IMR-90 (cell line): ENCODE results near the gene DPYD. TPM values are rescaled to one million over a fixed set of nuclear protein-coding genes. Genes with fewer than 3 reads are reported as not detected.

Source experiments
- ATAC-seq: fragments of 200-7000 bp; cut with Tn5 transposase; 2 replicates; pipeline ENCODE4 v1.9.1; 2020; ENCODE audit warnings: low read depth, mild to moderate bottlenecking, moderate library complexity
- BruUV-seq: library from RNA; stranded (reverse); fragments of 400-500 nt; replicated peaks from 2 replicates; lab custom pipeline; 2021; lab: Mats Ljungman, UMichigan
- CTCF ChIA-PET: fragments of 300-600 bp; formaldehyde crosslinking; extraction: SDS; loops from one replicate; lab custom pipeline; 2021; ENCODE audit warnings: antibody characterized with exemption; lab: Yijun Ruan, JAX
- POLR2A ChIA-PET: fragments of 300-600 bp; sonication (Branson Sonifier 250); formaldehyde crosslinking; loops from one replicate; lab custom pipeline; 2022; ENCODE audit warnings: antibody characterized with exemption; ENCODE audit not compliant: unreplicated experiment; lab: Charles Lee
- DNase-seq: peaks from one replicate; pipeline ENCODE4 v3.0.0; 2013
- H2AFZ ChIP-seq: replicated peaks from 2 replicates; pipeline ENCODE3; 2013; ENCODE audit warnings: low read length, mild to moderate bottlenecking; ENCODE audit not compliant: poor library complexity
- H2AK5ac ChIP-seq: 2 replicates; pipeline ENCODE4 v1.6.1; 2013; ENCODE audit warnings: low read depth, low read length, inconsistent platforms
- H2AK9ac ChIP-seq: replicated peaks from 2 replicates; pipeline ENCODE3; 2013; ENCODE audit warnings: mild to moderate bottlenecking, low read depth, low read length, moderate library complexity; ENCODE audit not compliant: poor library complexity
- H2BK120ac ChIP-seq: 2 replicates; pipeline ENCODE4 v1.6.1; 2013; ENCODE audit warnings: low read depth, low read length, inconsistent platforms
- H2BK15ac ChIP-seq: 3 replicates; pipeline ENCODE4 v1.6.1; 2013; ENCODE audit warnings: low read depth, low read length, inconsistent platforms
- H2BK20ac ChIP-seq: 2 replicates; pipeline ENCODE4 v1.6.1; 2013; ENCODE audit warnings: low read depth, mild to moderate bottlenecking, inconsistent platforms, low read length, moderate library complexity
- H2BK5ac ChIP-seq: 2 replicates; pipeline ENCODE4 v1.6.1; 2013; ENCODE audit warnings: mild to moderate bottlenecking, low read depth, low read length, inconsistent platforms; ENCODE audit not compliant: poor library complexity, severe bottlenecking
- H3K14ac ChIP-seq: replicated peaks from 2 replicates; pipeline ENCODE4 v1.6.1; 2013; ENCODE audit warnings: low read depth, low read length, inconsistent platforms
- H3K18ac ChIP-seq: 2 replicates; pipeline ENCODE4 v1.6.1; 2013; ENCODE audit warnings: low read depth, low read length, control low read depth
- H3K23ac ChIP-seq: 2 replicates; pipeline ENCODE4 v1.6.1; 2013; ENCODE audit warnings: low read depth, low read length, inconsistent platforms
- H3K27ac ChIP-seq: 2 replicates; pipeline ENCODE4 v1.5.1; 2013; ENCODE audit warnings: mild to moderate bottlenecking, control low read depth, low read length; ENCODE audit not compliant: insufficient read depth
- H3K27me3 ChIP-seq: 2 replicates; pipeline ENCODE4 v1.6.1; 2013; ENCODE audit warnings: low read length; ENCODE audit not compliant: control insufficient read depth, insufficient read depth
- H3K36me3 ChIP-seq: 2 replicates; pipeline ENCODE4 v1.6.1; 2013; ENCODE audit warnings: low read length, mixed read lengths; ENCODE audit not compliant: control insufficient read depth, insufficient read depth
- H3K4ac ChIP-seq: 2 replicates; pipeline ENCODE4 v1.6.1; 2013; ENCODE audit warnings: low read depth, low read length, inconsistent platforms
- H3K4me1 ChIP-seq: 2 replicates; pipeline ENCODE4 v1.6.1; 2013; ENCODE audit warnings: low read length, mixed read lengths; ENCODE audit not compliant: control insufficient read depth, insufficient read depth
- H3K4me2 ChIP-seq: 2 replicates; pipeline ENCODE4 v1.6.1; 2013; ENCODE audit warnings: low read depth, mild to moderate bottlenecking, control low read depth, low read length, moderate library complexity
- H3K4me3 ChIP-seq: 2 replicates; pipeline ENCODE4 v1.5.1; 2013; ENCODE audit warnings: low read depth, mild to moderate bottlenecking, control low read depth, low read length, moderate library complexity; ENCODE audit not compliant: insufficient read depth
- H3K56ac ChIP-seq: 2 replicates; pipeline ENCODE4 v1.6.1; 2013; ENCODE audit warnings: low read length, inconsistent platforms; ENCODE audit not compliant: insufficient read depth; ENCODE audit errors: extremely low read depth
- H3K79me1 ChIP-seq, 2 experiments: 2 replicates each; pipeline ENCODE4 v1.6.1; 2013; ENCODE audit warnings: low read length in 2 of 2, inconsistent platforms in 1 of 2, low read depth in 1 of 2
- H3K9ac ChIP-seq: 2 replicates; pipeline ENCODE4 v1.6.1; 2013; ENCODE audit warnings: low read depth, low read length, control low read depth
- H3K9me1 ChIP-seq: 2 replicates; pipeline ENCODE4 v1.6.1; 2013; ENCODE audit warnings: low read length, inconsistent platforms; ENCODE audit not compliant: insufficient read depth
- H3K9me3 ChIP-seq: 2 replicates; pipeline ENCODE4 v1.6.1; 2013; ENCODE audit warnings: low read length; ENCODE audit not compliant: control insufficient read depth, insufficient read depth
- H4K20me1 ChIP-seq: 2 replicates; pipeline ENCODE4 v1.6.1; 2013; ENCODE audit warnings: low read length, inconsistent platforms; ENCODE audit not compliant: insufficient read depth
- H4K5ac ChIP-seq: 2 replicates; pipeline ENCODE4 v1.6.1; 2013; ENCODE audit warnings: mild to moderate bottlenecking, low read depth, low read length, control low read depth
- H4K8ac ChIP-seq, 2 experiments: 2 replicates each; pipeline ENCODE4 v1.6.1; 2013; ENCODE audit warnings: low read depth in 2 of 2, low read length in 2 of 2, control low read depth in 1 of 2, inconsistent platforms in 1 of 2
- H4K91ac ChIP-seq: 2 replicates; pipeline ENCODE4 v1.6.1; 2013; ENCODE audit warnings: low read depth, low read length, inconsistent platforms; ENCODE audit not compliant: insufficient read depth
- BHLHE40 ChIP-seq: fragments of 150-350 bp; IDR thresholded peaks from 2 replicates; pipeline ENCODE4 v1.6.1; 2016; ENCODE audit warnings: mild to moderate bottlenecking, low read depth, low read length
- CEBPB ChIP-seq: IDR thresholded peaks from 2 replicates; pipeline ENCODE4 v1.6.1; 2012; ENCODE audit warnings: low read depth, low read length, improper control_type of control experiment
- CHD1 ChIP-seq: IDR thresholded peaks from 2 replicates; pipeline ENCODE4 v1.6.1; 2012; ENCODE audit warnings: low read depth, low read length, improper control_type of control experiment
- FOS ChIP-seq: fragments of 150-350 bp; IDR thresholded peaks from 2 replicates; pipeline ENCODE4 v1.6.1; 2016; ENCODE audit warnings: low read depth, low read length
- MAFK ChIP-seq: IDR thresholded peaks from 2 replicates; pipeline ENCODE4 v1.6.1; 2012; ENCODE audit warnings: low read depth, low read length, improper control_type of control experiment
- MAZ ChIP-seq: IDR thresholded peaks from 2 replicates; pipeline ENCODE4 v1.6.1; 2012; ENCODE audit warnings: low read depth, mild to moderate bottlenecking, low read length, improper control_type of control experiment, moderate library complexity, borderline replicate concordance
- MXI1 ChIP-seq: IDR thresholded peaks from 2 replicates; pipeline ENCODE4 v1.6.1; 2012; ENCODE audit warnings: low read depth, mild to moderate bottlenecking, low read length, moderate library complexity, borderline replicate concordance
- NFE2L2 ChIP-seq: fragments of 150-350 bp; IDR thresholded peaks from 2 replicates; pipeline ENCODE4 v1.6.1; 2016; ENCODE audit warnings: low read depth, mild to moderate bottlenecking, low read length
- POLR2A ChIP-seq: IDR thresholded peaks from 2 replicates; pipeline ENCODE4 v1.6.1; 2012; ENCODE audit warnings: mild to moderate bottlenecking, low read depth, low read length
- RAD21 ChIP-seq: IDR thresholded peaks from 2 replicates; pipeline ENCODE4 v1.6.1; 2012; ENCODE audit warnings: low read length, improper control_type of control experiment
- RCOR1 ChIP-seq: IDR thresholded peaks from 2 replicates; pipeline ENCODE4 v1.6.1; 2012; ENCODE audit warnings: mild to moderate bottlenecking, low read length, improper control_type of control experiment; ENCODE audit not compliant: insufficient replicate concordance
- RFX5 ChIP-seq: IDR thresholded peaks from 2 replicates; pipeline ENCODE4 v1.8.0; 2012; ENCODE audit warnings: low read depth, mild to moderate bottlenecking, low read length, moderate library complexity
- SMC3 ChIP-seq: fragments of 150-350 bp; IDR thresholded peaks from 2 replicates; pipeline ENCODE4 v1.6.1; 2016; ENCODE audit warnings: low read depth, mild to moderate bottlenecking, antibody characterized with exemption, low read length, moderate library complexity
- WGBS, 2 experiments: methylation state at CpG; one replicate each; pipeline versions ENCODE4 v1.1.5 to v1.1.7; 2013; ENCODE audit warnings: missing lambda C conversion rate in 2 of 2; ENCODE audit not compliant: insufficient read length in 1 of 2; ENCODE audit errors: extremely low coverage in 2 of 2; 5-methylcytosine and 5-hydroxymethylcytosine counted together
- dilution Hi-C: fragments of 300-500 bp; cut with HindIII; formaldehyde crosslinking; loops from one replicate; pipeline ENCODE4 v1.14.3; 2018; ENCODE audit warnings: low sequenced_read_pairs; ENCODE audit not compliant: unreplicated experiment
- in situ Hi-C: fragments of 300-500 bp; cut with MboI; formaldehyde crosslinking; loops from 3 replicates; pipeline ENCODE4 v1.14.3; 2019; ENCODE audit warnings: low sequenced_read_pairs, inconsistent platforms, mixed read lengths
- intact Hi-C: fragments of 100-400 bp; cut with micrococcal nuclease; formaldehyde crosslinking; loops from 2 replicates; pipeline ENCODE4 v1.10.0; 2022
- polyA plus RNA-seq, 3 experiments: library from polyadenylated mRNA; depleted of rRNA; stranded (reverse); fragments of >200 nt; gene quantifications; 2 replicates each; pipeline ENCODE4 v1.2.3, GENCODE V29; 2012; ENCODE audit warnings: low replicate concordance in 1 of 3
- total RNA-seq: library from RNA; depleted of rRNA; stranded (reverse); fragments of >200 nt; gene quantifications from 2 replicates; pipeline ENCODE4 v1.2.3, GENCODE V29; 2012
- TF ChIP-seq, protein P1 (sequence below): conservative IDR thresholded peaks from 2 replicates; pipeline ENCODE4 v1.5.1; 2012; ENCODE audit warnings: mild to moderate bottlenecking, low read depth, low read length, improper control_type of control experiment
- TF ChIP-seq, protein P2 (sequence below): fragments of 150-350 bp; IDR thresholded peaks from 2 replicates; pipeline ENCODE4 v1.6.1; 2016; ENCODE audit warnings: low read depth, mild to moderate bottlenecking, low read length, moderate library complexity, borderline replicate concordance
- TF ChIP-seq, protein P3 (sequence below): fragments of 150-350 bp; IDR thresholded peaks from 2 replicates; pipeline ENCODE4 v1.6.1; 2017; ENCODE audit warnings: mild to moderate bottlenecking, antibody characterized with exemption, low read length, low read depth

The DPYD gene
- total and polyA plus RNA-seq, 2 of the 4 experiments (the other 2 are of a cell fraction): 9.3 to 47.3 TPM

DNA sequence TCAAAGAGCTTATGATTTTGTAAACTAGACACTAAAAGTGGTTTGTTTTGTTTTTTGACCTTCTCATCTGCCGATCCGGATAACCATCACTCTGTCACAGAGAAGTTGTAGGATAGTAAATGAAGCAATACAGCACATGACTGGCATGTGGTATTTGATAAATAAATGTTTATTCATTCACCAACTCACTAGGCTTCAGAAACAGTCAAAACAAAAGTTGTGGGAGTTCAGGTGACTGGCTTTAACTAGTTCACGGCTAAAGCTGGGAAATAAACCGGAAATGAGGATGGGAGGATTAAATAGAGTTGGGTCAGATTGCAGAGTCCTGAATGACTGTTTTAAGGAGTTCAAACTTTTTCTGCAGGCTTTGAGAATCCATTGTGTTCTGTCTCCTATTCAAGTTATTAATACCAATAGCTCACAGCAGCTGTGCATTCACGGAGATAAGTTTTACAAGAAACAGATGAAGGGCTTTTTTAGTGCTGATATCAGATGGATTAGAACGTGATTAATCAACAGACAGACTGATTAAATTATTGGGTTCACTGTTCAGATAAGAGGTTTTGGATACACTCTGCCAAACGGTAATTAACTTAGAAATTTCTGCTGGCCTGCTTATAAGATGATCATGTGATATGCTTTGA lies 463.3 kb downstream of the DPYD start:
- no peak overlapping the region for H2AK9ac ChIP-seq
- no peak overlapping the region for H4K91ac ChIP-seq
- no peak overlapping the region for H3K14ac ChIP-seq
- ChIA-PET CTCF (no interaction called here), POLR2A (no interaction called here)
- no peak overlapping the region for H4K5ac ChIP-seq
- no peaks in the 10 kb centered on the region for H3K9me1 ChIP-seq
- H3K23ac ChIP-seq: no peak overlapping the region
- no peak overlapping the region for H3K4ac ChIP-seq
- H2AFZ ChIP-seq: no peak overlapping the region
- ATAC-seq: no peak
- H3K4me3 ChIP-seq: no peak overlapping the region
- DNase-seq: no peak
- H3K56ac ChIP-seq: no peak overlapping the region
- no peaks in the 10 kb centered on the region for H3K27me3 ChIP-seq
- H4K8ac ChIP-seq: no peak overlapping the region
- H3K18ac ChIP-seq: no peak overlapping the region
- no peak overlapping the region for H3K4me2 ChIP-seq
- no peaks in the 10 kb centered on the region for H3K4me1 ChIP-seq
- intact Hi-C loops: no loop called here
- no peaks in the 10 kb centered on the region for H4K20me1 ChIP-seq
- in situ Hi-C loops: no loop called here
- no peak overlapping the region for H3K9ac ChIP-seq
- no peak overlapping the region for H2BK5ac ChIP-seq
- H2BK120ac ChIP-seq: no peak overlapping the region
- WGBS, 2 experiments: no CpG with 5 or more reads among the region's 7 CpGs
- no TSS peak for BruUV-seq
- H3K9me3 ChIP-seq: no peaks in the 10 kb centered on the region
- no peaks in the 10 kb centered on the region; a peak in 1 of 4 replicates for H3K79me1 ChIP-seq
- H2BK15ac ChIP-seq: no peak overlapping the region
- dilution Hi-C loops: no loop called here
- H3K27ac ChIP-seq: no peak overlapping the region
- no peak overlapping the region for H2BK20ac ChIP-seq
- H2AK5ac ChIP-seq: no peak overlapping the region
- TF ChIP-seq RFX5 (no peak), MAZ (no peak), MAFK (no peak), BHLHE40 (no peak), SMC3 (no peak), RAD21 (no peak), CHD1 (no peak), MXI1 (no peak), NFE2L2 (no peak), RCOR1 (no peak), FOS (no peak), POLR2A (no peak), CEBPB (no peak)
- TF ChIP-seq, protein P1, sequence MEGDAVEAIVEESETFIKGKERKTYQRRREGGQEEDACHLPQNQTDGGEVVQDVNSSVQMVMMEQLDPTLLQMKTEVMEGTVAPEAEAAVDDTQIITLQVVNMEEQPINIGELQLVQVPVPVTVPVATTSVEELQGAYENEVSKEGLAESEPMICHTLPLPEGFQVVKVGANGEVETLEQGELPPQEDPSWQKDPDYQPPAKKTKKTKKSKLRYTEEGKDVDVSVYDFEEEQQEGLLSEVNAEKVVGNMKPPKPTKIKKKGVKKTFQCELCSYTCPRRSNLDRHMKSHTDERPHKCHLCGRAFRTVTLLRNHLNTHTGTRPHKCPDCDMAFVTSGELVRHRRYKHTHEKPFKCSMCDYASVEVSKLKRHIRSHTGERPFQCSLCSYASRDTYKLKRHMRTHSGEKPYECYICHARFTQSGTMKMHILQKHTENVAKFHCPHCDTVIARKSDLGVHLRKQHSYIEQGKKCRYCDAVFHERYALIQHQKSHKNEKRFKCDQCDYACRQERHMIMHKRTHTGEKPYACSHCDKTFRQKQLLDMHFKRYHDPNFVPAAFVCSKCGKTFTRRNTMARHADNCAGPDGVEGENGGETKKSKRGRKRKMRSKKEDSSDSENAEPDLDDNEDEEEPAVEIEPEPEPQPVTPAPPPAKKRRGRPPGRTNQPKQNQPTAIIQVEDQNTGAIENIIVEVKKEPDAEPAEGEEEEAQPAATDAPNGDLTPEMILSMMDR: no peak
- TF ChIP-seq, protein P2, sequence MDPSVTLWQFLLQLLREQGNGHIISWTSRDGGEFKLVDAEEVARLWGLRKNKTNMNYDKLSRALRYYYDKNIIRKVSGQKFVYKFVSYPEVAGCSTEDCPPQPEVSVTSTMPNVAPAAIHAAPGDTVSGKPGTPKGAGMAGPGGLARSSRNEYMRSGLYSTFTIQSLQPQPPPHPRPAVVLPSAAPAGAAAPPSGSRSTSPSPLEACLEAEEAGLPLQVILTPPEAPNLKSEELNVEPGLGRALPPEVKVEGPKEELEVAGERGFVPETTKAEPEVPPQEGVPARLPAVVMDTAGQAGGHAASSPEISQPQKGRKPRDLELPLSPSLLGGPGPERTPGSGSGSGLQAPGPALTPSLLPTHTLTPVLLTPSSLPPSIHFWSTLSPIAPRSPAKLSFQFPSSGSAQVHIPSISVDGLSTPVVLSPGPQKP: no peak
- TF ChIP-seq, protein P3, sequence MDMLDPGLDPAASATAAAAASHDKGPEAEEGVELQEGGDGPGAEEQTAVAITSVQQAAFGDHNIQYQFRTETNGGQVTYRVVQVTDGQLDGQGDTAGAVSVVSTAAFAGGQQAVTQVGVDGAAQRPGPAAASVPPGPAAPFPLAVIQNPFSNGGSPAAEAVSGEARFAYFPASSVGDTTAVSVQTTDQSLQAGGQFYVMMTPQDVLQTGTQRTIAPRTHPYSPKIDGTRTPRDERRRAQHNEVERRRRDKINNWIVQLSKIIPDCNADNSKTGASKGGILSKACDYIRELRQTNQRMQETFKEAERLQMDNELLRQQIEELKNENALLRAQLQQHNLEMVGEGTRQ: no peak
- no peaks in the 10 kb centered on the region for H3K36me3 ChIP-seq
